ENCODE data around the gene ACTL6B.

- no peak for TF ChIP-seq CTCF (IDR thresholded peaks at IDR 0.05; ENCODE audit: poor library complexity)
- no peak for TF ChIP-seq EZH2 (IDR thresholded peaks at IDR 0.05; ENCODE audit: borderline replicate concordance)
Observed at GRCh38 chr7:100629117-100629716, 27.0 kb downstream of the ACTL6B start.

Data from hepatocyte (in vitro differentiated cells).